ENCODE measurements around the gene APOB. TPM values are rescaled to one million over a fixed set of nuclear protein-coding genes. Genes with fewer than 3 reads are reported as not detected.

APOB gene
- total RNA-seq, 2 experiments from 2014 or later = not detected

DNA sequence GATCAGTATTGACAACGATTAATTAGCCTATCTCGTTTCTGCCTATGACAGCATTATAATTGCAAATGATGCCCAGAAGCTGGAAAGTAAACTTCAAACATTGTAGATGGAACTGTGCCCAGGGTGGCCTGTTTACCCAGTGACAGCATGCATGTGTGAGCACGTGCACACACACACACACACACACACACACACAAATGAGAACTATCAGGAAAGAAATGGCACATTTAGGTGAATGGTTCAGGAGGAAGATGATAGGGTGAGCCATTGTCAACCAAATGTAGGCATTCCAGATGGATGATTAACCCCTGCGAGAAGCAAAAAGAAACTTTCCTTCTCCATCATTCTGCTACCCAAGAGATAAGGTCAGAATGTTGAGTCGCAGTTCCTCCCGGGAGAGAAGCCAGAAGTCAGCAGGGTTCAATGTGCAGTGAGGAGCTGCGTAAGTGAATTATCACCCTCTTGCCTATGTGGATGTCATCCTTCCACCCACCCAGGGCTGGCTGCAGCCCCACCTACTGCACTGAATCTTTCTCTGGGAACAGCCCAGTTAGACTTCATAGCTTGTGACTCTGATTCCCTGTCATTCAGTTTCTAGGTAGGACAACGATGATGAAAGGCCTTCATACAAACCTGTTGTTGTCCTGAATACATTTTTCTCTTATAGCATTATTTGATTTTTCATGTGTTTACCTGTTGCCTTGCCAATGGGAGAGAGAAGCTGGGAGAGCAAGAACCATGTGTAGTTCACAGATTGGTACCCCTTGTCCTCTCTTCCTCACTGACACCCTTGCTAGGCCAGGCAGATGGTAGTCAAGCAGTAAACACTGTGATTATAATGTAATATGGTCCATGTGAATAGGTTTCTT is 3.5 kb upstream of the APOB start:
- CTCF ChIA-PET = interaction anchor here (0.8 kb wide), 1 partner anchor 482 kb away, joined by 3 read pairs; no protein-coding TSS in a partner anchor
- POLR2A ChIA-PET = no interaction called here

DNA sequence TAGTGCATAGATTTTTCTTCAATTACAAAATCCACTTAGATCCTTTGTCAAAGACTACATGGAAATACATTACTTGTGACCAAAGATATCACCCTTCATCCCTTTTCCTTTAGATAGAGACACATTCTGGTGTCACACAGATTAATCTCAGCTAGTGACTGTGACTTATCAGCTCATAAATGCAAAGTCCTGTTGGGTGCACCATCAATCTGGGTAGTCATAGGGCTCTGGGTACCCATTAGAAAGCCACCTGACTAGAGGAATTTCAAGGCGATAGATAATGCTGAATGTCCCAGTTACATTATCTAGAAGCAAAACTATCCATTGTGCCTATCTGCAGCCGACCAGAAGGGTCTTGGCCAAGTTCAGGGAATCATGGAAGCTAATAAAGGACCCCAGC is 2.6 kb upstream of the APOB start:
- POLR2A ChIA-PET = no interaction called here
- CTCF ChIA-PET = interaction anchor here (0.8 kb wide), 1 partner anchor 481 kb away, joined by 3 read pairs; no protein-coding TSS in a partner anchor

DNA sequence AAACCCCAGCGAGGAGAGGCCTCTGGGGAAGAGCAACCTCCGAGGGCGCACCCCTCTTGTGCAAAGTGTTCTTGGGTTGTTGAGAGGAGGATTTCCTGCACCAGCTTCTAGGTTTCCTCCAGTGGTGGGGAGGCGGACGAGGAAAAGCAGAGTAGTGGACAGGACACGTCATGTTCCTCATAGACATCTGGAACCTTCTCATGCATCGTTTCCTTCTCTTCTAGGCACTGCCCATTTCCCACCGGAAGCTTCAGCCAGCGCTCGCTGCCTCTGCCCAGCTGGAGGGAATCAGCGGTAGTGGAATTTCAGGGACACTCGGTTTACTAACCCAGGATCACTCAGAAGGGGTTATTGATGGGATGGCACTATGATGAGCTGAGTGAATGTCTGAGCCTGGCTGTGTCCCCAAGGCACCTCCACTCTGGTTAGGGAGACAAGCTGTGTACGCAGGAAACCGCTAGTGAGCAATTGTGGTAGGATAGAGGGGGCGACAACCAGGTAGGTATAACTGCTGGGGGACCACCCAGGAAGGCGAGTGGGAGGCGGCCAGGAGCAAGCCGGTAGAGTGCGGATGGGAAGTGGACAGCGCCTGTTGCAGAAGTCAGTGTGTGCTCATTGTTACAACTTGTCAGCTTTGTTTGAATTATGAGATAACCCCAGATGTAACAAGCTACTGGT is 960 bp upstream of the APOB start:
- CTCF ChIA-PET = interaction anchor here (1.0 kb wide), 1 partner anchor 9 kb away, joined by 3 read pairs; no protein-coding TSS in a partner anchor
- POLR2A ChIA-PET = no interaction called here

DNA sequence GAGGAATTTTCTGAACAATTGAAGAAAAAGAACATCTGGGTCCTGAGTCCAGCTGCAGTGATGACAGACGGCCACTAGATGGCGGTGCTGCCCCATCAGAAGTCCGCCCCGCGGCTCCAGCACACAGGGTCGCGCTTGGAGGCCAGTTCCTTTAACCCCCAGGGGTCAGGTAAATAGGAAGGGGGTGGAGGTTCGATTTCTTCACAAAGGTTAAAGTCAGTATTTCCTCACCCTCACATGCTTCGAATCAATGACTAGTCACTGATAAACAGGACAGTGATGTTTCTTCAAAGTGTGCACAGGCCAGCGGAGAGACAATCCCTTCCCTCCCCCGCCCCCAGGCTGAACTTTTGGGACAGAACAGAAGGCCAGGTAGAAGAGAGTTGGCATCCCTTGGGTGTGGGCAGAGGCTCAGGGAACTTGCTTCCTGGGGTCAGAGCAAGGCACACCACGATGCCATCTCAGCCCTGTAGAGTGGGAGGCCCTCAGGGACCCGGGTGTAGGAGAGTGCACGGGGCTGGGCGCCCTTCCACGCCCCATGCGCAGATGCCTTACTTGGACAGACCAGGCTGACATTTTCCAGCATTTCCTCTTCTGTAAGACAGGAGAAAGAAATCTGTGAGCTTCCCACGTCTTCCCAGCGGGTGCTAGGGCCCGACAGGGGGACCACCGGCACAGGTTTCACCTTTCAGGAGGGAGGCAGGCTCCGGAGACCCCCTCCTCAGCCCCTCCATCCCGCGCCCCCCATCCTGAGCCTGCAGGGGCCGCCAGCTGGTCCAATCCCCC is 722 bp downstream of the APOB start:
- CTCF ChIA-PET = interaction anchor here (0.8 to 0.9 kb wide), 2 partner anchors 75 to 274 kb away, joined by 4 read pairs; no protein-coding TSS in a partner anchor
- POLR2A ChIA-PET = no interaction called here

DNA sequence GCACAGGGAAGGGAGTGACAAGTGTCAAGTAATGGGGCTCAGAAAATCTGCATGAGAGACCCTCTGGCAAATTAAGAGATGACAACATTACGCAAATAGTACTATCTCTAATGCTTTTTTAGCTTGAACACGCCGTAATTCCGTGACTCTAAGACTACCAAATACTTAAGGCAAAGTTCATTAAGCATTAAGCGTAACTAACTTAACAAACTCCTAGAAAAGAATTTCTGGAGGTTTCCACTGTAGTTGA is 1.2 kb downstream of the APOB start:
- POLR2A ChIA-PET = no interaction called here
- CTCF ChIA-PET = interaction anchor here (0.8 to 0.9 kb wide), 2 partner anchors 75 to 275 kb away, joined by 4 read pairs; no protein-coding TSS in a partner anchor

DNA sequence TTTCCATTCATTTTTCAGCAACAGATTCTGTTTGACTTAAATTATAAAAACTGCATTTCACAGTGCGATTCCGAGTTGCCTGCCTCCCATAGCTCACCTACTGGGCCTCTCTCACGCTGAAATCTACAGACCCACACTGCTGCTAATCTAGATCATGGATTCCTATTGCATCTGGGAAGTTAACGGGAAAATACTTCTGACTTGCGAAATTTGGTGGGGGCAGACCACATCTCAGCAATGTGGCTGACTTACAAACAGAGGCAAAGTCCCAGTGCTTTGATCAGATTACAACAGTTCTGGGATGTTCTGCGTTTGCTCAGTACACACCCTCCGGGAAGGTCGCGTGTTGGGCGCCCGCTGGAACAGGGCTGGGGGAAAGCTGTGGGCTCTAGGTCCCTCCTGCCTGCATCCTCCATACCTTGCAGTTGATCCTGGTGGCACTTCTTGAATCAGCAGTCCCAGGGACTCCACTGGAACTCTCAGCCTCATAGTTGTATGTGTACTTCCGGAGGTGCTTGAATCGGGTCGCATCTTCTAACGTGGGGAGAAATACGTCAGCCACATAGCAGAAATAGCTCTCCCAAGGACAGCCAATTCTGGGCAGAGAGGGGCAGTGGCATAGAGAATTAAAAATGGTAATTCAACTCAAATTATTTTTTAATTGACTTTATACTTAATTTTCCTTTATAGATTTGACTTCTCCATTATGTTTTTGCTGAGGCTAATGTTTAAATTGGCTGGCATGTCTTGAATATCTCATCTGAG is 1.7 kb downstream of the APOB start:
- ChIA-PET POLR2A (no interaction called here), CTCF (interaction anchor here (0.8 to 0.9 kb wide), 2 partner anchors 76 to 275 kb away, joined by 4 read pairs; no protein-coding TSS in a partner anchor)

DNA sequence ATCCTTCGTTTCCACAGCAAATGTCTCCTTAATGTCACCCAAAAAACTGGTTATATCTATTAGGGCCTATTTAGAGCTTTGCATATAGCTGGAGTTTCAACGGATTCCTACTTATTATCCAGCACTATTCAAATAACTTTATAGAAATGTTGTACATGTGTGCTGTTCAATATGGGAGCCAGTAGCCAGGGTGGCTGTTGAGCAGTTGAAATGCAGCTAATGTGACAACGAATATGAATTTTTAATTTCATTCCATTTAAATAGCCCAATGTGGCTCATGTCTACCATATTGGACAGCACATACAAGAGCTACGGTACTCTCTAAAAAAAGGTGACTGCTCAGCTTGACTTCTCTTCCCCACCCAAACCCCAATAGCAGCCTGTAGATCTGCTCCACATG is 2.4 kb downstream of the APOB start:
- ChIA-PET CTCF (no interaction called here), POLR2A (no interaction called here)

DNA sequence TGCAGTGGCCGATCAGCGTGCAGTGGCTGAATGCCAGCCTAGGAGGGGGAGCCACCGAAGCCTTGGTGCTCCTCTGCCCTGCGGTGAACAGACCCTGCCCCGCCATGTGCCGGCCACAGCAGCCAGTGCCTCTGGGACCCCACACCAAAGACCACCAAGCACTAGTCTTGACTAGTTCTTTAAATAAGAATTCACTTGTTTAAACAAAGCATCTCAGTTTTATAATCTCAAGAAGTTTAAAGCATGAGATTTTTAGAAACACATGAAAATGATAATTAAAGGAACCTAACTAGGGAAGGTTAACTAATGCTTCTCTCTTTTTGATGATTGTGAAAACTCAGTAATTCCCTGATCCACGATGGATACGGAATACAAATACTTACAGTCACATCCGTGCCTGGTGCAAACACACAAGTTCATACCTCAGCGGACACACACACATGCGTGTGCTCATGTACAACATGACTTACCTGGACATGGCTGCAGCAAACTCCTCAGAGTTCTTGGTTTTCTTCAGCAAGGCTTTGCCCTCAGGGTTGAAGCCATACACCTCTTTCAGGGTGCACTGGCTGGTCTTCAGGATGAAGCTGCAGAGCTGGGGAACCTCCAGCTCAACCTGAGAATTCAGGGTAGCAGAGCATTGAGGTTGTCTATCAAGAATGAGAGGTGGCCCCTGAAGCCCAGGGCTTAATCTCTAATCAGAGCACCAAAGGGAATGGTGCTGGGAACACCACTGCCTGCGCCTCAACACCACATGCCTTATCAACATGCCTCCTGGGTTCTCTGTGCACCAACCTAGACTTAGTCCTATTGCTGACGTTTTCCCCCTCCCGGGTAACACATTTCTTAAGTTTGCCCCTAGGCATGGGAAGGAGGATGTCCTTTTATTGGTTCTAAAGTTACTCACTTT is 3.1 kb downstream of the APOB start:
- POLR2A ChIA-PET = no interaction called here
- CTCF ChIA-PET = no interaction called here

DNA sequence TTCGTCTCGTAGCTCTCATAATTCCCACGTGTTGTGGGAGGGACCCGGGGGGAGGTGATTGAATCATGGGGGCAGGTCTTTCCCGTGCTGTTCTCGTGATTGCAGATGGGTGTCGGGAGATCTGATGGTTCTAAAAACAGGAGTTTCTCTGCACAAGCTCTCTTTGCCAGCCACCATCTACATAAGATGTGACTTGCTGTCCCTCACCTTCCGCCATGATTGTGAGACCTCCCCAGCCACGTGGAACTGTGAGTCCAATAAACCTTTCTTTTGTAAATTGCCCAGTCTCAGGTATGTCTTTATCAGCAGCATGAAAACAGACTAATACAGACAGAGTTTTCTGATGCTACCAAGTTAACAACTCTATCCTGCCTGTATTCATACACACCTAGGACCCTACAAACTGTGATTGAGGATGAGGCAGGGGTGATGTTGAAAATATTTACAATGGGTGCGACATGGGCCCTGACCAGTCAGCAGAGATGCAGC is 3.9 kb downstream of the APOB start:
- ChIA-PET CTCF (no interaction called here), POLR2A (no interaction called here)

DNA sequence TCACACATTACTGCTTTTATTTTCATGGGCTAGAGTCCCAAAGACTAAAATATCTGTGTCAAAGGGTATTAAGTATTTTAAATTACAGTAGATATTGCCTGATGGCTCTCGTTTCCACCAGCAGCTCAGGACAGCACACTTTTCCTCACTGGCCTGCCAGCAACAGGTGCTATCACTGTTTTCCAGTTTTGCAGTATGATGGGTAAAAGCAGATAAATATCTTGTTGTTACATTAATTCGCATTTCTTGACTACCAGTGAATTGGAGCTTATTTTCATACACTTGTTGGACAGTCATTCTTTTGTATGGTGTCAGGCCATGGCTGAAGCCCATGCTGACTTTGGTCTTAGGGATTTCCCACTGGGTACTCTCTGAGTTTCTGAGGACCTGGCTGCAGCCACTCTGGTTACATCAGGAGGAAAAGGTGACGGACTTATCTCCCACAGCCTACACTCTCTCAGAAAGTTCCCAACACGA is 4.8 kb downstream of the APOB start:
- ChIA-PET CTCF (no interaction called here), POLR2A (no interaction called here)

DNA sequence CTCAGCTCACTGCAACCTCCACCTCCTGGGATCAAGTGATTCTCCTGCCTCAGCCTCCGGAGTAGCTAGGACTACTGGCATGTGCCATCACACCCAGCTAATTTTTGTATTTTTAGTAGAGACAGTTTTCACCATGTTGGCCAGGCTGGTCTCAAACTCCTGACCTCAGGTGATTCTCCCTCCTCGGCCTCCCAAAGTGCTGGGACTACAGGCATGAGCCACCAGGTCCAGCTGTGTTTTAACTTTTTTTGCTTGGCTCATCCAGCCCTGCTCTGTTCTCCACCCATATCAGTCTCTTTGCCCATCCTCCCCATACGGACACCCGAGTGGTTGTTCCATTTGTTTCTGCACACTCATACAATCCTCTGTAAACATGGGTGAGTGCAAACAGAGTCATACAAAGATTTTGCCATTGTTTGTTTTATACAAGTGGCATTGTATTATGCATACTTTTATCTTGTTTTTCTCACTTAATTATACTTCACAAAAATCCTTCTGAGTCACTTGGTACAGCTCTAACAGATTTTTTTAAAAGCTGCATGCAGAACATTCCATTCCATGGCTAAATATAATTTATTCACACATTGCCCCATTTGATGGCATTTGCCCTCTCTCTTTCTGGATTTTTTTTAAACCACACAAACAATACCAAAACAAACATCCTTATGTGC is 5.3 kb downstream of the APOB start:
- ChIA-PET CTCF (no interaction called here), POLR2A (no interaction called here)

DNA sequence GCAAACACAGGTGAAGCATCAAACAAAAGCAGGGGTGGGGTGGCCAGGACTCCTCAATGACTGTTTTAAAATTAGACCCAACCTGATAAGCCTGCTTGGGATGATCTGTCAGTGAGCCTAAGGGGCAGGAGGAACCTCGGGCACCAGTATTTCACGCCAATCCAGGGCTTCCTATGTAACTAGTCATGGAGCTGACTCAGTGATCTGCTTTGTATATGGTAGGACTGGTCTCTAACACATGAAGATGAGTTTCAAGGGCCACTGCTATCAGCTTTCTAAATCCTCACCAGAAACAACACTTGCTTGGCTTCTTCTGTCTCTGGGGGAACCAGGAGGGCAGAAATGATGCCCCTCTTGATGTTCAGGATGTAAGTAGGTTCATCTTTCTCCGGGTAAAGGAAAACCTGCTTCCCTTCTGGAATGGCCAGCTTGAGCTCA is 6.2 kb downstream of the APOB start:
- POLR2A ChIA-PET = no interaction called here

DNA sequence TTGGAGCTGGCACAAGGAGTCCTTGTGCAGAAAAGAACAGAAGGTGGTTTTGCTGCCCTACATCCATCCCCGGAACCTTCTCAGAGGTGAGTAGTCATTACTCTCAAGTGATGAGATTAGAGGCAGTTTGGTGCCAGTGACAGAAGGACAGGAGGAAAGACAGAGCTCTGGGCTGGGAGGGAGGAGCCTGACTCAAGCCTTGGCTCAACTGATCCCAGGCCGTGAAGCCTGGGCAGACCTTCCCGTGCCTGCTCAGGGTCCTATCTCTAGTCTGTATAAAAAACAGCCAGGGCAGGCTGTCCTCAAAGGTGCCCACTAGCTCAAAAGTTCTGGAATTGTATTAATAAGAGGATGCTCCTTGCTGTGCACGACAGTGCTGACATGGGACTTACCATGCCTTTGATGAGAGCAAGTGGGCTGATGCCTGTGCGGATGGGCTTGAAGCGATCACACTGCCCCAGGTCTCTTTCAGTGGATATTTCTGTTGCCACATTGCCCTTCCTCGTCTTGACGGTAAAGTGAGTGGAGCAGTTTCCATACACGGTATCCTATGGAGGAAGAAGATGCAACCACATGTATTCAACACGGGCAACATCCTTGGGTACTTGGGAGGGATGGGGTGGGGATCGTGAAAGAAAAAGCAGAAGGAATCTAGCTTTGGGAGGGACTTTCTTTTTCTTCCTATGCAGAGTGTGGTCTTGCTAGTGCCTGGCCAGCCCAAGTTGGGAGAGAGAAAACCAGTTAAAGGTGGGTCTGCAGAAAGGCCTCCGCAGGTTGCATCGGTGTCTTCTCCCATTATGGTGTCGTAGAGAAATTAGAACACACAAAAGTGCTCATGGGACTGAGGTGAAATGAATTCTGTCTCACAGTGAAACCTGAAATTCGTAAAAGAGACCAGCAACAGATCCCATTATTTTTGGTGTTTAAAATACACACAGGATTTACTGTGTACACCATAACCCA is 6.9 kb downstream of the APOB start:
- CTCF ChIA-PET = no interaction called here
- POLR2A ChIA-PET = no interaction called here

More for the DNA sequence above, 6.2 kb downstream of the APOB start:
- CTCF ChIA-PET = no interaction called here

DNA sequence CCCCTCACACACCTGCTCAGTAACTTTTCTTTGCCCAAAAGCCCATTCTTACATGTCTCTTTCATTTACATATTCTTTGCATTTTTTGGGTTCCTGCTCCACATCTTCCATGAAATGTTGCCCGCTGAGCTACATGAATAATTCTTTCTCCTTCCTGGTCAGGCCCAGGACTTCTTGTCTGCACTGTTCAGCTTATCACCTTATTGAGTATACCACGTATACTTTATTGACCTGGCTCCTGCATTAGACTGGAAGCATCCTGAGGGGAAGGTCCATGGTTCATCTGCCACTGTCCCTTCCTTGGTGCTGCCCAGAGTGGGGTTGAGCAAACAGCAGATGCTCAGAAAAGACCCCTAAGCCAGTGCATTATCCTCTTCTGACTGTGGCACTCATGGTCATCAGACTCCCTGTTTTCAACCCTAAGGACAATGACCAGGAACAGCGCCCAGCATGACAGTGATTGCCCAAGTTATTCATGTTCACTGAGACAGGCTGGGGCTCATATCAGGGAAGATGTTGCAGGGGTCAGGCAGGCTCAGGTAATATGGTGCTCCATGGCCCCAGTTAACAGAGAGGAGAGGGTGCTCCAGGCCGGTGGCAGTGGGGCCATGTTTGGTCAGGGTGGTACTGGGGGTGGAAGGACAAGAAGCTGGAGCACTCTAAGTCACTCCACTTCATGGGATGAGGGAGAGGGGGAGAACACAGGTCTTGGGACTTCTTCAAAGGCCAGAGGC is 7.7 kb downstream of the APOB start:
- ChIA-PET CTCF (no interaction called here), POLR2A (no interaction called here)

DNA sequence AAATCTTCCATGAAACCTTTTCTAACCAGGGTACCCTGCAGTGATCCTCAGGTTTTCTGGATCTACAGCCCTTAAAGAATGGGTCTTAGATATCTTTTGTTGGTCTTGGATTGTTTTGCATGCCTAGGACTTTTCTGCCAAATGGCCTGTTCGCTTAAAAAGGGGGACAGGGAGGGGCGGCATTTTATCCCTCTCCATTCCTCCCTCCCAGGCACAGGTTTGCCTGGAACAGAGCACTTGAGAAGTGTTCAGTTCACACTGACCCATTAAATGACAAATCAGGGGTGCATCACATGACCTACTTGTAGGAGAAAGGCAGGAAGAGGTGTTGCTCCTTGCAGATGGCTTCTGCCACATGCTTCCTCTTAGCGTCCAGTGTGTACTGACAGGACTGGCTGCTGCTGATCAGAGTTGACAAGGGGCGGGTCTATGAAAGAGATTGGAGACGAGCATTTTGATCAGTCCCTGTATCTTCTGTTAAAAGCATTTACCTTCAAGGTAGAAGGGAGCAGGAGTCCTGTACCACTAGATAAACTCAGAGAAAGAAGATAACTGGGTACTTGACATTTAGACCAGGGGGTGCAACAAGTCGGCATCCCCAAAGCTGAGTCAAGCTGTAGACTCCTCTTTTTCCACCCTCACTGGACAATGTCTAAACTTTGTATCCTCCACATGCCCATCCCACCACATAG is 8.4 kb downstream of the APOB start:
- ChIA-PET CTCF (no interaction called here), POLR2A (no interaction called here)

DNA sequence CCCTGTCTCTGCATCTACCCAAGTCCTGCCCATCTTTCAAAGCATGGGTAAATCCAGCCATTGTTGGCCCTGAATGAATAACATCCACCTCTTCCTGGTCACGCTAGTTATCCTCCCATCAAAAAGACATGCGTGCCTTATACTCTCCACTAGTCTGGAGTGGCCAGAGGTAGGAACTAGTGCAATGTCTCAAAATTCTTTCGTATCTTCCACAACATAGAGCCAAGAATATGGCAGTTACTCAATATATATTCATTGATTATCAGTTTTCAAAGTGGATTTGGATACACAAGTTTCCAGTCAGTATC is 8.9 kb downstream of the APOB start:
- CTCF ChIA-PET = no interaction called here
- POLR2A ChIA-PET = no interaction called here
